NB4 (cell line): ENCODE measurements around the gene SH2D6.

ENCODE experiments used
- CTCF ChIP-seq: IDR thresholded peaks from one replicate; pipeline ENCODE4 v1.5.1; 2012; ENCODE audit warnings: low read depth, low read length
- MYC ChIP-seq: IDR thresholded peaks from 2 replicates; pipeline ENCODE4 v1.6.1; 2011; ENCODE audit warnings: low read depth, low read length

DNA sequence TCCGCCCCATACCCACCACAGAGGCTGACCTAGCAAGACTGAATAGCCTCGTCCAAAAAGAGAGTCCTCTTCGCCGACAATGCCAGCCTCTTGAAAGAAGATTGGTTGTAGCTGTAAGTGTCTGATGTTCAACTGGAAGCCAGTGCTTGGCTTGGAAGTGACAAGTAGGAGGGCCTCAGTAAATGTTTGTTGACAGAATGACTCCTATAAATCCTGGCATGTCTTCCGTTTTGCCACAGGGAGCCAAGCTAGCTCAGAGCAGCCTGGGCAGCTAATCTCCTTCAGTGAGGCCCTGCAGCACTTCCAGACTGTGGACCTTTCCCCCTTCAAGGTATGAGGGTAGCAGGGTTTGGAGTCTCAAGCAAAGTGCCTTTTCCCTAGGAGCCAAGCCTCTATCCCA lies 49.0 kb upstream of the SH2D6 start:
- TF ChIP-seq CTCF = no peak
- no peak for TF ChIP-seq MYC
